ENCODE results near the gene MORC1.

MORC1 gene

GRCh38 chr3:109023656-109024254 lies 94.2 kb downstream of the MORC1 start:
- peak; percentile 27 to 67 for DNase-seq

GRCh38 chr3:109023167-109023566 lies 94.8 kb downstream of the MORC1 start:
- DNase-seq, result no peak

- no peak for DNase-seq
Observed at GRCh38 chr3:109021556-109021955, 96.4 kb downstream of the MORC1 start.

GRCh38 chr3:109018828-109019227 lies 99.1 kb downstream of the MORC1 start:
- peak in 1 of 2 experiments; percentile 5 for DNase-seq

GRCh38 chr3:109005443-109005842 lies 112.5 kb downstream of the MORC1 start:
- DNase-seq, result no peak

GRCh38 chr3:108998436-108998835 lies 119.5 kb downstream of the MORC1 start:
- DNase-seq, result no peak

- no peak for DNase-seq
Observed at GRCh38 chr3:108985844-108986243, 132.1 kb downstream of the MORC1 start.

GRCh38 chr3:108983051-108983450 lies 134.9 kb downstream of the MORC1 start:
- DNase-seq, result no peak

- DNase-seq, result no peak
Observed at GRCh38 chr3:108976058-108976457, 141.9 kb downstream of the MORC1 start.

GRCh38 chr3:108973019-108973418 lies 144.9 kb downstream of the MORC1 start:
- DNase-seq, result no peak

- no peak for DNase-seq
Observed at GRCh38 chr3:108972482-108972881, 145.5 kb downstream of the MORC1 start.

- DNase-seq, result no peak
Observed at GRCh38 chr3:108970561-108970960, 147.4 kb downstream of the MORC1 start.

- DNase-seq, result no peak
Observed at GRCh38 chr3:108966773-108967172, 151.2 kb downstream of the MORC1 start.

GRCh38 chr3:108959017-108959416 lies 158.9 kb downstream of the MORC1 start:
- DNase-seq, result no peak

GRCh38 chr3:108953700-108954099 lies 164.2 kb downstream of the MORC1 start, which contains the start of gene GUCA1C:
Gene GUCA1C (minus strand): TSS chr3:108953879. CDS start chr3:108953762, 117 bp downstream.
- no peak for DNase-seq

- DNase-seq, result no peak
Observed at GRCh38 chr3:108953210-108953609, 164.7 kb downstream of the MORC1 start.

- DNase-seq, result no peak
Observed at GRCh38 chr3:108951820-108952501, 166.0 kb downstream of the MORC1 start.

- no peak for DNase-seq
Observed at GRCh38 chr3:108947855-108948254, 170.1 kb downstream of the MORC1 start.

GRCh38 chr3:108946292-108947285 lies 171.3 kb downstream of the MORC1 start:
- no peak for DNase-seq

- DNase-seq, result no peak
Observed at GRCh38 chr3:108940568-108941263, 177.2 kb downstream of the MORC1 start.

GRCh38 chr3:108940166-108940565 lies 177.8 kb downstream of the MORC1 start:
- no peak for DNase-seq

- DNase-seq, result no peak
Observed at GRCh38 chr3:108936924-108937689, 180.8 kb downstream of the MORC1 start.

Data from Kasumi-1 (cell line).